Activated effector memory CD4-positive, alpha-beta T cell treated with anti-CD3 and anti-CD28 coated beads, Interleukin-2, amount 50 U/mL, for 16 hours (primary cell): ENCODE measurements around the gene COG7.
"Not testable (repeated sequence)": the region's sequence is repeated elsewhere in the genome, so short reads cannot be mapped to it uniquely, and the experiment has no call there.

Source experiments
- DNase-seq: peaks from one replicate; pipeline ENCODE4 v3.0.0-alpha.2; 2020

COG7 gene

DNA sequence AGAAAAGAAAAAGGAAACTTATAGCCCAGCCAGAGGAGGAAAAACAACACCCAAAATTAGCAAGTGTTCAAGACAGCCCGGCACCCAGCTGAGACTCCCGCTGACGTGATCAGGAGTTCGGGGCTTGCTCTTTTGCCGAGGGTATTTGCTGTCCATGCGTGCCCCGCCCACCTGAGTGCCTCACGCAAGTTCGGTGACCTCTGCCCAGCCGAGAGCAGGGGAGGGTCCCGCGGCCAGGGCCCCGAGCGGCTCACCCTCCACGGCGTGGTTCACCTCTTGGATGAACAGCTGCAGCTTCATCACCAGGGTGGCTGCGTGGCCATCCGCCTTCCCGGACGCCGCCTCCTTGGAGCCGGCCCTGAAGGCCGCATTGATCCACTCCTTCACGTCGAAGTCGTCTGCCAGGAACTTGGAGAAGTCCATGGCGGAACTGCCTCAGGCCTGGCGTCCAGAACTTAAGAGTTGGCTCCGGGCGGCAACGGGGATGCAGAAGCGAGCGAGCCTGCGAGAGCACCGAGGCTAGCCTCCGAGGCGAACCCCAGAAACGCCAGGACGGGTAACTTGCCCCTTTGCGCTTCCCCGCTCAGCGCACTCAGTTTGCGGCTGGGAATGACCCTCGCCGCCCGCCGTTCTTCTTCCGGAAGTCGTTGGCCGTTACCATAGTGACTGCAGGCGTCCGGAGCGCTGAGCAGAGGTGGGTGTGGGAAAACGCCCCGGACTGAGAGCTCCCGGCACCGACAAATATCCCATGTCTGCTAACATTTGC is at the start of gene COG7:
COG7 (minus strand) TSS at position 618 of the 766 bp plus-strand sequence; CDS start at position 423, 195 bp downstream.
- DNase-seq = peak; percentile 93

DNA sequence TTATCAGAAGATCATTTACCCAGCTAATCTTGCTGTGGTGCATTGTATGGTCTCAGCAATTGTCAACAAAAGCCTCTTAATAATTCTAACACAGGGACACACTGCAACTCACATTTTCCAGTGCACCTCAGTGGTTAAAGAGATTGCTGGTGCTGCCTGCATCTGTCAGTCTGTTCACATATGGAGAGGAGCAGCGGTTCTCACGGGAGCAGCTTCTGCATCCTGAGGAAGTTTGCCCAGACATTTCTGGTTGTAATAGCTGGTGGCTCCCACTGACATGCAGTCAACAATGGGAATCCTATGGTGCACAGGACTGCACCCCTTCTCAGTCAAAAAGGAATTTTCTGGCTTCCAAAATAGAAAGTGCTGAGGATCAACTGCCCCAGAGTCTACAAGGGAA is 49.5 kb upstream of the COG7 start:
- no peak for DNase-seq

DNA sequence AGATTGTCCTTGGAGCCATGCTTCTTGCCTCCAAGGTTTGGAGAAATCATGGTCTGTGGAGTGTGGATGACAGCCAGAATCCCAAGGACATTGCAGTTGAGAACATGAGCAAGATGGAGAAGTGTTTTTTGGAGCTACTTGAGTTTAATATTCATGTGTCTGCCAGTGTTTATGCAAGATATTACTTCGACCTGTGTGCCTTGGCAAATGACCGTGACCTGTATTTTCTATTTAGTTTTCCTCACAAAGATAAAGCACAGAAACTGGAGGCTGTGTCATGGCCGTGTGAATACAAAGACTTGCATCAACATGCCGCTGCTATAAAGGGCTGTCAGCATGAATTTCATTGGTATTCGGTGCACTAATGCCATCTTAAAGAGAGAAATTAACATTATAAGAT is 48.3 kb upstream of the COG7 start:
- DNase-seq = no peak

DNA sequence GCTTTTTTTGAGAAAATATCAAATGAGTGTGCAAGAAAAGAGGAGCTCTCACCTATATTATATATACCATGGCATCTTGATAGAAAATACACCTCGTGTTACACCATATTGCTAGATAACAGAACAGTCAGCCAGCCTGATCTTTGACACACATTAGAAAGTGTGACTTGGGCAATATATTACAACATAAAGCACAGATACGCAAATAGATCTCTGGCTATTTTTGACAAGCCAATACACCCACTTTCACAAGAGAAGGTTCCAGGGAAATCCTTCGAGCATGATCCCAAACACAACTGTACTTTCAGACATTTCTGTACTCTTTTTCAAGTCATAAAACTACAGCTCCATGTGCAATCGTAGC is 47.9 kb upstream of the COG7 start:
- DNase-seq = no peak

DNA sequence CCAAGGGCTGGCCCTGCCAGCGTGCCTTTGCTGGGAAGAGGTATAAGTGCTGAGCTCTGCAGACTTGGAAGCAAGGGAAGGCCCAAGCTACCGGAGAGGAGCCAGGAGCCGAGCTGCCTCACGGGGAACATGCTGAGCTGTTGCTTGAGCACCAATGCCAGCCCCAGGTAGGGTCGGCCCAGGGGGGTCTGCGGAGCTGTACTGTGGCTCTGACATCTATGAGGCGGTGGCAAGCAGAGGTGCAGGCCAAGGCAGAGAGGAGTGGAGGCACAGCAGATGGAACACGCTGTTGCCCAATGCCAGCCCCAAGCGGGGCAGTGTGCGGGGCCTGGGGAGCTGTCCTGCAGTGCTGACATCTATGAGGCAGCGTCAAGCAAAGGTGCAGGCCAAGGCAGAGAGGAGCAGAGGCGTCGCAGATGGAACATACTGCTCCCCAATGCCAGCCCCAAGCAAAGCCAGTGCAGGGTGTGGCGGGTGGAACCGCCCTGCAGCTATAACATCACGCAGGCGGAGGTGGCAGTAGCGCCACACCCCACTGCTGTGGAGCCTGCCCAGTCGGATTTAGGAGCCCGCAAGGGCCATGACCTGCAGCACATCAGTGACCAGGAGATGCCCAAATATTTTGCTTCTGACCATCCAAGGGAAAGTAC is 47.3 kb upstream of the COG7 start:
- no peak for DNase-seq

DNA sequence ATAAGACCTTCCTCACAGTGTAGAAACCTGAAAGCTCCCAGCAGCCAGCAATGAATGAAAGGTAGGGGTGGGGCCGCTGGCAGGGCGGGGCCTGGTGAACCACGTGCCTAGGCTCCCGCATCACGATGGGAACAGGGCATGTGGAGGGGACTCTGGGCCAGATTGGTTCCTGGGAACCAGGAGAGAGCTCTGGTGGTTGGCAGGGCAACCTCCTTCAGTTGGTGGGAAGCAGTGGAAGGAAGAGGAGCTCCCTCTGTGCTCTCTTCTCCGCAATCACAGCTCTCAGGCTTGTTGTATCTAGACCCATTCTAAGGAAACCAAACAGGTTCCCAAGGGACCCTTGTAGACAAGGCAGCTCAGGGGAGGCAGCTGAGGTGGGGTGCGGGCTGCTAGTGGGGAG is 46.8 kb upstream of the COG7 start:
- DNase-seq = no peak

DNA sequence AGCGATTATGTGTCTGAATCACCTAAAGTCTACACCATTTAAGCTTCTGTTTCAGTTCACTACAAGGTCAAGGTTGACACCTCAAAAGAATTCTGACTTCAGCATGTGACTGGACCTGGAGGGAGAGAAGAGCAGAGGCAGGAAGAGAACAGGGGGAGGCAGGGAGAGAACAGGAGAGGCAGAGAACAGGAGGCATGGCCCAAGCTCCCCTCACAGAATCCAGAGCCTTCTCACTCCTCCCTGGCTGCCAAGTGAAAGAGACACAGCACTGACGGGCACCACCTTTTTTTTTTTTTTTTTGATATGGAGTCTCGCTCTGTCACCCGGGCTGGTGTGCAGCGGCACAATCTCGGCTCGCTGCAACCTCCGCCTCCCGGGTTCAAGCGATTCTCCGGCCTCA is 45.9 kb upstream of the COG7 start:
- DNase-seq = no peak

DNA sequence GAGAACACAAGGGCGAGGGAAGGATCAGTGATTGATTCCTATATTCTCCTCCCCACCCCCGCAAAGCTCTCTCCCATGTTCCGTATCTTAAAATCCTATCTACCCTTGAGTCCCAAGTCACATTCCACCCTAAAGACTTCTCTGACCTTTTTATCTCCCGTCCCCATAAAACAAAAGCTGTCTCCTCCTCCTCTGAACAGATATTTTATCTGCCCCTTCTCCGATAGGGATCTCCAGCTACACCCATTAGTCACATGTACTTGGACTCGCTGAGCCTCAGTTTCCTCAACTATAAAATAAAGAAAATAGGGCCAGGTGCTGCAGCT is 44.5 kb upstream of the COG7 start:
- no peak for DNase-seq

DNA sequence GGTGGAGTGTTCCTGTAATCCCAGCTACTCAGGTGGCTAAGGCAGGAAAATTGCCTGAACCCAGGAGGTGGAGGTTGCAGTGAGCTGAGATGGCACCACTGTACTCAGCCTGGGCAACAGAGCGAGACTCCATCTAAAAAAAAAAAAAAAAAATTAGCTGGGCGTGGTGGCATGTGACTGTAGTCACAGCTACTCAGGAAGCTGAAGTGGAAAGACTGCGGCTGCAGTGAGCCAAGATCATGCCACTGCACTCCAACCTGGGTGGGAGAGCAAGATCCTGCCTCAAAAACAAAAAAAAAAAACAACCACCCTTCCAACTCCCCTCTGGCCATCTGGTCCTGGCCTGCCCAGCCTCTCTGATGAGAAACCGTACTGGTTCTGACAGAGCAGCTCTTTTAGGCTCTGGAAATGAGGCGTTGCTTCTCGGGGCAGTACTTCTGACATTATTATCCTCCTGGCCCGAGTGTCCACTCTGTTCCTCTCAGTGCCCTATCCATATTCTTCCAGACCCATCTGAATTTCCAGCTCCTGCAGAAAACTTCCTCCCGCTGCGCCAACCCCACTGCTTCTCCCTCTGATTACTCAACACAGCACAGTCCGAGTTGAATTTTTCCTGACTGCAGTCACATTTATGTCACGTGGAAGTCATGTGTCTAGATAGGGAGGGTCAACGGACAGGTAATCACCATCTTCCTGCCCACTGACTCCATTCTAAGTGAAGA is 44.0 kb upstream of the COG7 start:
- DNase-seq = no peak

DNA sequence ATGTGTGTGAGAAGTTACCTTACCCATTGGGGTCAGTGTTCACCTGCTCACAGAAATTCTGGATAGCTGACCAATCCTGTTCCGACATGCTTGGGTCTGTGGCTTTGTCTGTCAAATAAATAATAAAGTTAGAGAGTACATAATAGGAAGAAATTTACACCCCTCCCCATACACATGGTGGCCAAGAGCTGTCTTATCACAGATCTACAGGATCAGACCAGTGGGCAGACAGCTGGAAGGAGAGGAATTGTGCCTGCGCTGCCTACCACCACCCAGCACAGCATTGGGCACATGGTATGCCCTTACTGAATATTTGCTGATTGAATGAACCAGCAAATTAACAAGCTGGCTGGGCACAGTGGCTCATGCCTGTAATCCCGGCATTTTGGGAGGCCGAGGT is 42.7 kb upstream of the COG7 start:
- DNase-seq = no peak

DNA sequence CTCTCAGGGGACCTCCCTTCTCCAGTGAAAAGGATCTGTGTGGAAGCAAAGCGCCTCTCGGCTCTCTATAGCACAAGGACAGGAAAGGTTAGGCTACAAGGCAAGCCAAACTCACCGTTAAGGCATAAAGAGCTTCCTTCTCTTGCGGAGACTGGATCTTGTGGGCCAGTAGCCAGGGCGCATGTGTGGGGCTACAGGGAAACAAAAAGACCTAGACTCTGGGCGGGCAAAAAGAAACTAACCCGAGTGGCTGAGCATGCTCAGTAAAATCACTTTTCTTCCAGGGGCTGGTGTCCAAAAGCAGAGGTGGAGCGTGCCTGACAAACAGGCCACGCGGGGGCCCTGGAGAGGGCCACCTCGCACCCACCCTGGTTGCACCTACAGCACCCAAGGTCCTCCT is 41.2 kb upstream of the COG7 start:
- DNase-seq = no peak

DNA sequence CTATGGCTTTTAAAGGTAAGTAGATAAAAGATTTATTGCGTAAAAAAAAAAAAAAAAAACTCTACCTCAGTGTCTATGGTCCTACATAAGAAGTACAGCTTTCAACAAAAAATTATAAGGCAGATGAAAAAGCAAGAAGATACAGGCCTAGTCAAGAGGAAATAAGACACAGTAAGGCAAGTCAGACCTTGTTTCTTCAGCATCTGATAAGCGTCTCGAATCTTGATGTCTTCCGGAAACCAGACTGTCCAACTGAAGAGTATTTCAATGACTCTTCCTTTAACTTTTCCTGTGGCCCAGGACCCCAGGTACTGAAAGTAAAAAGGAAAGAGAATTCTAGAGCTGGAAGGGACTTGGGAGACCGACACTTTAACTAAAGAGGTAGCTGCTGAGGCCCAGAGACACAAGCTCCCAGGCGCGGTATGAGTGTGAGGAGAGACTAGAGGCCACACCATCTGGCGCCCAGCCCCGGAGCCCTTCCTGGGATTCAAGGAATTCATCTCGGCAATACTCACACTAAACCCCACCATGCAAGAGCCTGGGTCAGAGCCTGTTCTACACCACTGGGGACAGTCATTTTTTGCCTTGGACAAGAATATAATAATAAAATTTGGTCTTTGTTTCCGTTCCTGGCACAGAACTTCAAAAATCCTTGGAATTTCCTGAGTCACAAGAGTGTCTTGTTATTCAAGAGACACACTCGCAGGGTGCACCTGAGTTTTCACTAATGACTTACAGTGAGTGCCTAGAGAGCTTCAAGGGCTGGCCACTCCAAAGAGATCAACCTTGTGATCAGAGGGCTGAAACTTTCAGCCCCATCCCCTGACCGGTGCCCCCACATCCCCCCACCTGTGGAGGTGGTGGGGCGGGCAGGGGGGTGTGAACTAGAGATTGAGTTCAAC is 38.8 kb upstream of the COG7 start:
- no peak for DNase-seq

DNA sequence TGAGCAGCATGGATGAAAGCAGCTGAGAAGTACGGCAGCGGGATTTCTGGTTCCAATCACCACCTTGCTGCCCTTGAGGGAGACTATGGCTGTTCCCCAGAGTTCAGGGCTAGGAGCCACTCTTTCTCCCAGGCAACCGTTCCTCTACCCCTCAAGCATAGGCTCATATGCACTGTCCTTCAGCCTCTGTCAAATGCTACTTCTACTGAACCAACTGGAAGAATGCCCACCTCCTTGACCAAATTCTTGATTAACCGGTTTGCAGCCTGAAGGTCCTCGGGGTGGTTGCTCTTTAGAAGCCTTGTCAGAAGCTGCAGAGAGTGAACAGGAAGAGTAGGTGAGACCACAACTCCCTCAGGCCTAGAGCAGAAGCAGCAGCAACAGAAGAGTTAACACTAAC is 33.5 kb upstream of the COG7 start:
- no peak for DNase-seq

DNA sequence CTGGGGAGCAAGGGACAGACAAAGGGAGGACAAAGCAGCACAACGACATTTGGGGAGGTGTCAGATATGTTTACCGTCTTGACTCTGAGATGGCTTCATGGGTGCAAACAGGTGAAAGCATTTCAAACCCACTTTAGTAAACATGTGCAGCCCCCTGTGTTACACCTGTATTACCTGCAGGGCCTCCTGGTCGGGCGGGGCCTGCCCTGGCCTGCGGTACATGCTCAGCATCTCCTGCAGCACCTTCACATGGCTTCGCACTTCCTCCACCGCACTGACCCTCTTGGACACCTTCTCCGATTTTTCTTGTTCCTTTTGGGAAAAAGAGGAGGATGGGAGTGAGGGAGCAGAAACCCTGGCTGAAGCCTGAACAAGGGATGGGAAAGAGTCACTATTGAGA is 32.9 kb upstream of the COG7 start:
- no peak for DNase-seq

DNA sequence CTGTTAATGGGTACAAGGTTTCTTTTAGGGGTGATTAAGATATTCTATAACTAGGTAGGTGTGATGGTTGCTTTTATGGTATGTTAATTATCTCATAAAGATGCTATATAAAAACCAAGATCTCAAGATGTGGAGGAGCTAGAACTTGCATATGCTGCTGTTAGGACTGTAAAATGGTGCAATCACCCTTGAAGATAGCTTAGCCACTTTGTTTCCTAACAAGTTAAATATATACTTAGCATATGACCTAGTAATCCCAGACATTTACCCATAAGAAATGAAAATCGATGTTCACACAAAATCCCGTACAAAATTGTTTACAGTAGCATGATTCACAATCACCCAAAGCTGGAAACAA is 32.2 kb upstream of the COG7 start:
- no peak for DNase-seq

DNA sequence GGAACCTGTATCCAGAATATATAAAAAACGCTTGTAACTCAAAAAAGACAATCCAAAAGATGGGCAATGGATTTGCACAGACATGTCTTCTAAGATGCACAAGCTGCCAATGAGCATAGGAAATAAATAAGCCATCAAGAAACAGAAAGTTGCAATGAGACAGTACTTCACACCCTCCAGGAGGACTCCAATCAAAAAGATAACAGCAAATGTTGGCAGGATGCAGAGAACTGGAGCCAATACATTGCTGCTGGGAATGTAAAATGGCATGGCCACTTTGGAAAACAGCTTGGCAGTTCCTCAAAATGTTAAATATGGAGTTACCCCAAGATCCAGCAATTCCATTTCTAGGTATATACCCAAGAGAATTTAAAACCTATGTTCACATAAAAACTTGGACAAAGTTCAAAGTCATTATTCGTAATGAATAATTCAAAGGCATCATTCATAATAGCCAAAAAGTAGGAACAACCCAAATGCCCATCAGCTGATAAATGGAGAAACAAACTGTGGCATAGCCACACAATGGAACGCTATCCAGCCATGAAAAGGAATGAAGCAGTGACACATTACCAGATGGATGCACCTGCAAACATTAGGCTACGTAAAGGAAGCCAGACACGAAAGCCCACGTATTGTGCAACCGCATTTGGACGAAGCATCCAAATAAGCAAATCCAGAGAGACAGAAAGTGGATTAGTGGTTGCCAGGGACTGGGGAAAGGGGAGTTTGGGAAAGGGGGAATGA is 31.7 kb upstream of the COG7 start:
- no peak for DNase-seq

DNA sequence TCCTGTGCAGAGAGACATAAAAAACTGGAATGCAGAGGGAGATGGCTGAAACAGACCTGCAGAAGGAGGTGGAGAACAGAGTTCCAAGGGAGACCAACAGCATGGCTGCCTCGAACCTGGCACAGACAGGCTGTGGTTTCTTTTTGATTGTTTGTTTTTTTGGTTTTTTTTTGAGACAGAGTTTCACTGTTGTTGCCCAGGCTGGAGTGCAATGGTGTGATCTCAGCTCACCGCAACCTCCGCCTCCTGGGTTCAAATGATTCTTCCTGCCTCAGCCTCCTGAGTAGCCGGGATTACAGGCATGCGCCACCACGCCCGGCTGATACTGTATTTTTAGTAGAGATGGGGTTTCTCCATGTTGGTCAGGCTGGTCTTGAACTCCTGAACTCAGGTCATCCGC is 30.5 kb upstream of the COG7 start:
- not testable (repeated sequence) for DNase-seq

DNA sequence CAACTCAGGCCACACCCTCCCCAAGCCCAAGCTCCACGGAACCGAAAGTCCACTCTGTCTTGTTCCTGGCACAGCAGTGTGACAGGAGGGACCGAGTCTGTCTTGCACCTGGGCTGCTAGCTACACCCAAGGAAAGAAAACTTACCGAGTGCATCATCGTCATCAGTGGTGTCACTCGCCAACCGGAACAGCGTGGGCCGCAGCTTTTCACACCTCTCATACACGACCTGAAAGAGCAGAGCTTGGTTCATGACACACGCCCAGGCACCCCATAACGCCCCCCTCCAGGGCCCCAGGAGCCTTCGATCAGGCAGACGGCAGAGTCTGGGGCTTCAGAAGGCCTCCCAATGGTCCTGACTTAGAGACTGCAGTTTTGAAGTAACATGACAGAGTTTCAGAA is 29.8 kb upstream of the COG7 start:
- no peak for DNase-seq

DNA sequence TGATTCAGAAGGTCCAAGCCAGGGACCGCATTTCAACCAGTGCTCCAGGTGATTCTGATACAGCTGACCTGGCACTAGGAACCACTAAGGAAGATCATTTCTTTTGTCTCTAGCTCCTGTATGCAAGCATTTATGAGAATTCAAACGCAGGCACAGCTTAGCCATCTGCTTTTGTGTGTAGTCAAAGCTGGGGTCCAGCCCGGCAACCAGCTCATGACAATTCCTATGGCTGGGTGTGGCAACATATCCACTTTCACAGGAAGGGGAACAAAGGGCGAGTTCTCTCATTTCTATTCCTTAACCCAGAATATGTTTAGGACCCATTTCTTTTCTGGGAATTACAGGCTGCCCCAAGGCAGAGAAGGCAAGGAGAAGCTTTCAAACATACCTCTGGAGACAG is 27.3 kb upstream of the COG7 start:
- no peak for DNase-seq

DNA sequence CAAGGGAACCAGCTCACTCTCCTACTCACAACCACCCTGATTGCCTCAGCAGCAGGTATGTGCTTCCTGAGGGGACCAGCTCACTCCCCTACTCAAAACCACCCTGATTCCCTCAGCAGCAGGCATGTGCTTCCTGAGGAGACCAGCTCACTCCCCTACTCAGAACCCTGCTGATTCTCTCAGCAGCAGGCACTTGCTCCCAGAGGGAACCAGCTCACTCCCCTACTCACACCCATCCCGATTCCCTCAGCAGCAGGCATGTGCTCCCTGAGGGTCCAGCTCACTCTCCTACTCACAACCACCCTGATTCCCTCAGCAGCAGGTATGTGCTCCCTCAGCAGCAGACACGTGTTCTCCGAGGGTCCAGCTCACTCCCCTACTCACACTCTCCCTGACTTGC is 26.1 kb upstream of the COG7 start:
- DNase-seq = no peak

DNA sequence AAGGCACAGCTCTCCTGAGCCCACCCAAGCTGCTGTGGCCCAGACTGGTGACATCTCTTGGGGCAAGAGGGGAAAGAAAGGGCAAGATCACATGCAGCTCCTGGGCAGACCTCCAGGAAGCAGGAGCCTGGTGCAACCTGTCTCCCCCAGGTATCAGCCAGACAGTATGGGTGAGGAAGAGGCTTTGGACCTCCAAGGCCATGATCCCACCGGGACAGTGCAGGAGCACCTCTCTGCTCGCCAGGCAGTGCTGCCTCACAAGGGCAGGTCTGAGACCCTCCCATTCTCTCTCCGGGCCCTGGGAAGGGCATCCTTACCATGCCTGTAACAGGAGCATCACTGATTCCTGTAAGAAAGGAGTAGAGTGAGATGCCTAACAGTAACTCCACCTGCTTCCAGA is 25.6 kb upstream of the COG7 start:
- no peak for DNase-seq

DNA sequence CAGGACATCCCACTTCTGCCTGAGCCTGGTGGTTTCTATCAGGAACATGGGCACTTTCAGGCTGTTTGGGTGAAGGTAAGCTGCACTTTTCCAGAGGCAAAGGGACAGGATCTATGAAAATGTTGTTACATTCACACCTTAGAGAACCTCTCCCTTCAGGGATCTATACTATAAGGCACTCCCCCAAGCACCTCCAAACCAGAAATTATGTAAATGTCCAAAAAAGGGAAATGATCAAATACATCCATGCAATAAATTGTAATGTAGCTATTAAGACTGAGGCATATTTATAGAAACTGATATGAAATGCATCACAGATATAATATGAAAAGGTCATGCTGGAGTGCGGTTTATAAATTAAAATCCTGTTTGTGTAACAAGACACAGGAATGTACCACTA is 23.3 kb upstream of the COG7 start:
- no peak for DNase-seq

DNA sequence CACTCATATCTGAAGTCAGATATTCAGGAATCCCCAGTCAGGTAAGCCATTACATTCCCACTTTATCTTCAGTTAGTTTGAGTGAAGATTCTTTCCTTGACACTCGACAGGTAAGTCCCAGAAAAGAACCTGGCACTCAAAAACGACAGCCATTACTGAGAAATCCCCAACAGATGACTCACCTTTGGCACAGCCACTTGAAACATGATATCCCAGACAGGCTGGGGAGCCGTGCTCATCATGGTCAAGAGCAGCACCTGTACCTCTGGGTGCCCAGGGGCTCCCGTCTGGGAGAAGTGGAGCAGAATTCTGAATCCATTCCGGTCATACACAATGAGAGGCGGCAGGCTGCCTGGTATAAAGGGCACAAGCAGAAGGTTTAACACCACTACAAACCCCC is 16.8 kb upstream of the COG7 start:
- no peak for DNase-seq
